Activated CD8-positive, alpha-beta T cell treated with anti-CD3 and anti-CD28 coated beads for 36 hours (primary cell): ENCODE results near the gene RANBP1. TPM values are rescaled to one million over a fixed set of nuclear protein-coding genes. Genes with fewer than 3 reads are reported as not detected.

Experiments
- ATAC-seq: fragments of 200-7000 bp; cut with Tn5 transposase; one replicate; pipeline ENCODE4 v1.10.0; 2021; ENCODE audit warnings: mild to moderate bottlenecking, moderate library complexity
- CTCF ChIA-PET: fragments of 350-600 bp; sonication (Branson Sonifier 250); formaldehyde crosslinking; loops from one replicate; lab custom pipeline; 2021; ENCODE audit warnings: antibody characterized with exemption; lab: Charles Lee
- POLR2A ChIA-PET: fragments of 350-600 bp; sonication (Branson Sonifier 250); formaldehyde crosslinking; loops from one replicate; lab custom pipeline; 2021; ENCODE audit warnings: antibody characterized with exemption; lab: Charles Lee
- DNase-seq: peaks from one replicate; pipeline ENCODE4 v3.0.0-alpha.2; 2020
- H3K27ac Mint-ChIP-seq: one replicate; pipeline ENCODE4 v1.8.0; 2021; ENCODE audit warnings: mild to moderate bottlenecking, mixed read lengths
- H3K27me3 Mint-ChIP-seq: one replicate; pipeline ENCODE4 v1.8.0; 2021; ENCODE audit warnings: mixed read lengths
- H3K36me3 Mint-ChIP-seq: one replicate; pipeline ENCODE4 v1.8.0; 2021; ENCODE audit warnings: low read depth, mixed read lengths
- H3K4me1 Mint-ChIP-seq: one replicate; pipeline ENCODE4 v1.8.0; 2021; ENCODE audit warnings: low read depth, mixed read lengths
- H3K4me3 Mint-ChIP-seq: one replicate; pipeline ENCODE4 v1.8.0; 2021; ENCODE audit warnings: mild to moderate bottlenecking, moderate library complexity, mixed read lengths
- H3K9me3 Mint-ChIP-seq: one replicate; pipeline ENCODE4 v1.8.0; 2021; ENCODE audit warnings: mixed read lengths
- intact Hi-C: fragments of 100-400 bp; cut with micrococcal nuclease; formaldehyde crosslinking; loops from one replicate; pipeline ENCODE4 v1.10.0; 2022
- total RNA-seq, 2 experiments: library from RNA; stranded (reverse); gene quantifications; one replicate each; pipeline ENCODE4 v1.2.3, GENCODE V29; 2021
- TF ChIP-seq, protein P1 (sequence below): fragments of 200-600 bp; IDR thresholded peaks from one replicate; pipeline ENCODE4 v1.8.0; 2022; ENCODE audit warnings: antibody characterized with exemption, mild to moderate bottlenecking

Gene RANBP1
- total RNA-seq, 2 experiments from 2014 or later = 411 to 412 TPM

DNA sequence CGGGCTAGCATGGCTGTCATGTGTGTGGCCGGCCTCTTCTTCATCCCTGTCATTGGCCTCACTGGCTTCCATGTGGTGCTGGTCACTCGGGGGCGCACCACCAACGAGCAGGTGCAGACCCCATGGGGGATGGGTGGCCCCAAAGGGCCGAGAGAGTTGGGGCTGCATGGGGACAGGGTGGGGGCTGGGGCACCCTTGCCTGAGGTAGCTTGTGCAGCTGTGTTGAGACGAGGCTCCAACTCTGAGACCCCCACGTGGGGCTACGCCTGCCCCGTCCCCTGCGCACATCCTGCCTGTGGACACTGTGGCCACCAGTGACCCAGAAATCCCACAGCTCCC lies 24.2 kb downstream of the RANBP1 start:
- Mint-ChIP-seq H3K4me1 (peaks cover 17% of the 10 kb centered on the region), H3K4me3 (no peak overlapping the region), H3K9me3 (no peaks in the 10 kb centered on the region), H3K27ac (no peak overlapping the region), H3K27me3 (no peaks in the 10 kb centered on the region), H3K36me3 (peaks cover 3% of the 10 kb centered on the region)
- intact Hi-C loops = no loop called here
- TF ChIP-seq, protein P1, sequence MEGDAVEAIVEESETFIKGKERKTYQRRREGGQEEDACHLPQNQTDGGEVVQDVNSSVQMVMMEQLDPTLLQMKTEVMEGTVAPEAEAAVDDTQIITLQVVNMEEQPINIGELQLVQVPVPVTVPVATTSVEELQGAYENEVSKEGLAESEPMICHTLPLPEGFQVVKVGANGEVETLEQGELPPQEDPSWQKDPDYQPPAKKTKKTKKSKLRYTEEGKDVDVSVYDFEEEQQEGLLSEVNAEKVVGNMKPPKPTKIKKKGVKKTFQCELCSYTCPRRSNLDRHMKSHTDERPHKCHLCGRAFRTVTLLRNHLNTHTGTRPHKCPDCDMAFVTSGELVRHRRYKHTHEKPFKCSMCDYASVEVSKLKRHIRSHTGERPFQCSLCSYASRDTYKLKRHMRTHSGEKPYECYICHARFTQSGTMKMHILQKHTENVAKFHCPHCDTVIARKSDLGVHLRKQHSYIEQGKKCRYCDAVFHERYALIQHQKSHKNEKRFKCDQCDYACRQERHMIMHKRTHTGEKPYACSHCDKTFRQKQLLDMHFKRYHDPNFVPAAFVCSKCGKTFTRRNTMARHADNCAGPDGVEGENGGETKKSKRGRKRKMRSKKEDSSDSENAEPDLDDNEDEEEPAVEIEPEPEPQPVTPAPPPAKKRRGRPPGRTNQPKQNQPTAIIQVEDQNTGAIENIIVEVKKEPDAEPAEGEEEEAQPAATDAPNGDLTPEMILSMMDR = no peak
- POLR2A ChIA-PET = no interaction called here
- CTCF ChIA-PET = no interaction called here
- DNase-seq = no peak
- no peak for ATAC-seq

DNA sequence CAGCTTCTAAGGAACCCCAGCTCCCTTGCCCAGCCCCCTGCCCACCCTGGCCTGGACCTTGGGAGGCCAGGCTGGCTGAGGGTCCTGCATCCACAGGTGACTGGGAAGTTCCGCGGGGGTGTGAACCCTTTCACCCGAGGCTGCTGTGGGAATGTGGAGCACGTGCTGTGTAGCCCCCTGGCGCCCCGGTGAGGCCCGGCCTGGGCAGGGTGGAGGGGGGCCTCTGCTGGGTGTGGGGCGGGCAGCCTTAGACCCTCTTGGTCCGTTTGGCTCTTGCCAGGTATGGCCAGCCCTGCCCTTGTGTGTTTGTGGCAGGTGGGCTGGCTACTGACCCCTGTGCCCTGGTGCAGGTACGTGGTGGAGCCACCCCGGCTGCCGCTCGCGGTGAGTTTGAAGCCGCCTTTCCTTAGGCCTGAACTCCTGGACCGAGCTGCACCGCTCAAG lies 24.6 kb downstream of the RANBP1 start:
- Mint-ChIP-seq H3K4me1 (peaks cover 15% of the 10 kb centered on the region), H3K4me3 (no peak overlapping the region), H3K27ac (no peak overlapping the region), H3K27me3 (no peaks in the 10 kb centered on the region), H3K36me3 (peaks cover 3% of the 10 kb centered on the region), H3K9me3 (no peaks in the 10 kb centered on the region)
- no peak for ATAC-seq
- intact Hi-C loops = no loop called here
- TF ChIP-seq, protein P1 = no peak
- DNase-seq = no peak
- ChIA-PET CTCF (no interaction called here), POLR2A (no interaction called here)

DNA sequence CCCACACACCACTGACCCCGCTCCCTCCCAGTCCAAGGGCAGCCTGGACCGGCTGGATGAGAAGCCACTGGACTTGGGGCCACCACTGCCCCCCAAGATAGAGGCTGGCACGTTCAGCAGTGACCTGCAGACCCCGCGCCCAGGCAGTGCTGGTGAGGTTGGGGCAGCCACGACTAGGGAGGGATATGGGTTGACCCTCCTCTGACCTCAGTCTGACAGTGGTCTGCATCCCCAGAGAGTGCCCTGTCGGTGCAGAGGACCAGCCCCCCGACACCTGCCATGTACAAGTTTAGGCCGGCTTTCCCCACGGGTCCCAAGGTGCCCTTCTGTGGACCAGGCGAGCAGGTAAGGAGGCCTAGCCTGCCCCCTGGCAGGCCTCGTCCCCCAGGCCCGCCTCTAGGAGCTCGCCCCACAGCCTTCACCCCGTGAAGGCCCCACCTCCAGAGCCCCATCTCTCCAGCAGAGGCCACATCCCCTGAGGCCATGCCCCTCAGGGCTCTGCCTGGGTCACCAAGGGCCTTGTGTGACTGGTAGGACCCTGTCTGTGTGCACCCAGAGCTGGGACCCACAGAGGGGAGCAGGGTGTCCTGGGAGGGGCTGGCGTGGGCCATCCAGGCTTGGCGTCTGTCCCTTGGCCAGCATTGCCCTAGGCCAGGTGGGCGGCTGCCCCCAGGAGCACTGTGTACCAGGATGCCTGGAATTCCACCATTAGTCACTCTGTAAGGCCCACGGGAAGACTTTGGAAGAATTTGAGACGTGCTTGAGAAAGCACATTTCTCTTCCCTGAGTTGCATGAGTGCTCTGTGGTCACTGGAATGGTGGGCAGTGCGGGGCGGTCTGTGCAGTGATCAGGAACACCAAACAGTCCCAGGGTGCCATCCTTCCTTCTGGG lies 25.5 kb downstream of the RANBP1 start:
- no peaks in the 10 kb centered on the region for H3K27me3 Mint-ChIP-seq
- no peak overlapping the region for H3K27ac Mint-ChIP-seq
- H3K36me3 Mint-ChIP-seq = peaks cover 3% of the 10 kb centered on the region
- ChIA-PET POLR2A (no interaction called here), CTCF (no interaction called here)
- peaks cover 11% of the 10 kb centered on the region for H3K4me1 Mint-ChIP-seq
- ATAC-seq (no peak), DNase-seq (no peak)
- H3K4me3 Mint-ChIP-seq = no peak overlapping the region
- TF ChIP-seq, protein P1 = no peak
- intact Hi-C loops = no loop called here
- H3K9me3 Mint-ChIP-seq = no peaks in the 10 kb centered on the region

DNA sequence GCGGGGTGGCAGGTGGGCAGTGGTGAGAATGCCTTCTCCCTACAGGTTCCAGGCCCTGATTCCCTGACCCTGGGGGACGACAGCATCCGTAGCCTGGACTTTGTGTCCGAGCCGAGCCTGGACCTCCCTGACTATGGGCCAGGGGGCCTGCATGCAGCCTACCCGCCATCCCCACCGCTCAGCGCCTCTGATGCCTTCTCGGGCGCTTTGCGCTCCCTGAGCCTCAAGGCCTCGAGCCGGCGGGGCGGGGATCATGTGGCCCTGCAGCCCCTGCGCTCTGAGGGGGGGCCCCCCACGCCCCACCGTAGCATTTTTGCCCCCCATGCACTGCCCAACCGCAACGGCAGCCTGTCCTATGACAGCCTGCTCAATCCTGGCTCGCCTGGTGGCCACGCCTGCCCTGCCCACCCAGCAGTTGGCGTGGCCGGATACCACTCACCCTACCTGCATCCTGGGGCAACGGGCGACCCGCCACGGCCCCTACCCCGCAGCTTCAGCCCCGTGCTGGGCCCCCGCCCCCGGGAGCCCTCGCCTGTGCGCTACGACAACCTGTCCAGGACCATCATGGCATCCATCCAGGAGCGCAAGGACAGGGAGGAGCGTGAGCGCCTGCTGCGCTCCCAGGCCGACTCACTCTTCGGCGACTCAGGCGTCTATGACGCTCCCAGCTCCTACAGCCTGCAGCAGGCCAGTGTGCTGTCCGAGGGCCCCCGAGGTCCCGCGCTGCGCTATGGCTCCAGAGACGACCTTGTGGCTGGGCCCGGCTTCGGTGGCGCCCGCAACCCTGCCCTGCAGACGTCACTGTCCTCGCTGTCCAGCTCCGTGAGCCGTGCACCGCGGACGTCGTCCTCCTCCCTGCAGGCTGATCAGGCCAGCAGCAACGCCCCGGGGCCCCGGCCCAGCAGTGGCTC lies 27.1 kb downstream of the RANBP1 start:
- no peaks in the 10 kb centered on the region for H3K9me3 Mint-ChIP-seq
- POLR2A ChIA-PET = no interaction called here
- H3K4me3 Mint-ChIP-seq = no peak overlapping the region
- no peaks in the 10 kb centered on the region for H3K27me3 Mint-ChIP-seq
- H3K27ac Mint-ChIP-seq = no peak overlapping the region
- ATAC-seq = no peak
- DNase-seq = no peak
- intact Hi-C loops = no loop called here
- peaks cover 7% of the 10 kb centered on the region for H3K4me1 Mint-ChIP-seq
- peaks cover 3% of the 10 kb centered on the region for H3K36me3 Mint-ChIP-seq
- CTCF ChIA-PET = no interaction called here
- TF ChIP-seq, protein P1 = no peak
